ENCODE data around the gene ULBP1. TPM values are rescaled to one million over a fixed set of nuclear protein-coding genes. Genes with fewer than 3 reads are reported as not detected.
"Not testable (repeated sequence)": the region's sequence is repeated elsewhere in the genome, so short reads cannot be mapped to it uniquely, and the experiment has no call there.

The ULBP1 gene
- total RNA-seq, 2 experiments from 2014 or later: 1.8 to 2.2 TPM

- H3K36me3 Mint-ChIP-seq: no peaks in the 10 kb centered on the region
- H3K9me3 Mint-ChIP-seq: no peaks in the 10 kb centered on the region
- no peak overlapping the region for H3K4me3 Mint-ChIP-seq
- intact Hi-C loops (cut with micrococcal nuclease): loop anchor here (1.0 to 10.0 kb wide), 3 partner anchors 54 to 172 kb away; partner anchors contain the start of gene ULBP1
- ChIA-PET CTCF (interaction anchor here (0.6 to 2.2 kb wide), 34 partner anchors 9 to 799 kb away, joined by 3 to 28 read pairs (median 4); partner anchors contain the start of gene RAET1L), POLR2A (no interaction called here)
- H3K4me1 Mint-ChIP-seq (ENCODE audit: low read depth): peaks cover 24% of the 10 kb centered on the region
- DNase-seq: peak; percentile 44
- peaks cover 65% of the 10 kb centered on the region for H3K27me3 Mint-ChIP-seq
- peak overlapping the region; percentile 15 for H3K27ac Mint-ChIP-seq
Observed at GRCh38 chr6:150016324-150017185, 52.8 kb downstream of the ULBP1 start.

DNA sequence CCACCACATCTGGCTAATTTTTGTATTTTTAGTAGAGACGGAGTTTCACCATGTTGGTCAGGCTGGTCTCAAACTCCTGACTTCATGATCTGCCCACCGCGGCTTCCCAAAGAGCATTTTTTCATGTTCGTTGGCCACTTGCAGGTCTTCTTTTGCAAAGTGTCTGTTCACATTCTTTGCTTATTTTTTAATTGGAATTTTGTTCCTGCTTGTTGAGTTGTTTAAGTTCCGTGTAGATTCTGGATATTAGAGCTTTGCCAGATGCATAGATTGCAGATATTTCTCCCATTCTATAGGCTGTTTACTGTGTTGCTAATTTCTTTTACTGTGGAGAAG lies 53.4 kb downstream of the ULBP1 start:
- H3K4me3 Mint-ChIP-seq, DNase-seq, H3K27ac Mint-ChIP-seq, H3K36me3 Mint-ChIP-seq, H3K9me3 Mint-ChIP-seq, POLR2A ChIA-PET: not testable (repeated sequence)
- H3K4me1 Mint-ChIP-seq (ENCODE audit: low read depth): peaks cover 24% of the 10 kb centered on the region
- CTCF ChIA-PET: interaction anchor here (0.7 to 2.2 kb wide), 28 partner anchors 9 to 1870 kb away, joined by 3 to 28 read pairs (median 5); no protein-coding TSS in a partner anchor
- intact Hi-C loops (cut with micrococcal nuclease): loop anchor here (2.0 to 10.0 kb wide), 2 partner anchors 54 to 172 kb away; partner anchors contain the start of gene ULBP1
- H3K27me3 Mint-ChIP-seq: peaks cover 60% of the 10 kb centered on the region

- intact Hi-C loops (cut with micrococcal nuclease): loop anchor here (10.0 kb wide), 1 partner anchor 174 kb away; no protein-coding TSS in a partner anchor
- CTCF ChIA-PET: interaction anchor here (0.9 kb wide), 2 partner anchors 89 to 95 kb away, joined by 3 read pairs; no protein-coding TSS in a partner anchor
Observed at GRCh38 chr6:150018846-150019580, 55.3 kb downstream of the ULBP1 start.

DNA sequence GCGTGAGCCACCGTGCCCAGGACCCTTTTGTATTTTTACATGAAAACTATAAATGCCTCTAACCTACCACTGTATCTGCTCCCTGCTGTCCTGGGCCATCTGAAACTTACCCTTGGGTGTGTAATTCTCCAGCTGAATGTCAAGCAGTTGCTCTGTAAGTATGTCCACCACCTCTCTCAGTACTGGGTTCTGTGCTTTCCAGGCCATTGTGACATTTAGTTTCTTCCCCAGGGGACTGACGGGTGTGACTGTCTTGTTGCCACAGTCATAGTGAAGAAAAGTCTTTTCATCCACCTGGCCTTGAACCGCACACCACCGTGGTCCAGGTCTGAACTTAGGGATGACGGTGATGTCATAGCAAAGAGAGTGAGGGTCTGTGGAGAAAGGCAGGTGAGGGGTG lies 58.1 kb downstream of the ULBP1 start:
- CTCF ChIA-PET, POLR2A ChIA-PET: not testable (repeated sequence)
- peaks cover 46% of the 10 kb centered on the region for H3K27me3 Mint-ChIP-seq

More at GRCh38 chr6:150018846-150019580, 55.3 kb downstream of the ULBP1 start:
- Mint-ChIP-seq H3K4me1 (ENCODE audit: low read depth) (peaks cover 21% of the 10 kb centered on the region), H3K36me3 (no peaks in the 10 kb centered on the region), H3K4me3 (no peak overlapping the region), H3K27me3 (peaks cover 51% of the 10 kb centered on the region), H3K27ac (no peak overlapping the region), H3K9me3 (no peaks in the 10 kb centered on the region)
- peak; percentile 5 for DNase-seq
- POLR2A ChIA-PET: no interaction called here

More for the DNA sequence above, 58.1 kb downstream of the ULBP1 start:
- H3K27ac Mint-ChIP-seq; H3K4me3 Mint-ChIP-seq; H3K36me3 Mint-ChIP-seq; DNase-seq; H3K9me3 Mint-ChIP-seq; intact Hi-C loops (cut with micrococcal nuclease): not testable (repeated sequence)
- H3K4me1 Mint-ChIP-seq (ENCODE audit: low read depth): peaks cover 16% of the 10 kb centered on the region

Other genes with a start within 250 kb of the ULBP1 start
- gene LATS1, start 245.8 kb upstream of the ULBP1 start, total RNA-seq: 10 to 100 TPM; 19.1 to 20.1 TPM
- gene NUP43, start 217.4 kb upstream of the ULBP1 start, total RNA-seq: 10 to 100 TPM; 64.3 to 69.8 TPM
- gene PCMT1, start 214.2 kb upstream of the ULBP1 start, total RNA-seq: 10 to 100 TPM; 92.6 to 98.0 TPM
- 1 to 10 TPM; 6.7 to 7.2 TPM for gene LRP11, start 99.6 kb upstream of the ULBP1 start, total RNA-seq
- gene RAET1E, start 65.8 kb upstream of the ULBP1 start, total RNA-seq: not detected
- not detected for gene RAET1G, start 40.8 kb upstream of the ULBP1 start, total RNA-seq
- 1 to 10 TPM in 1 of 2 experiments, under 1 TPM in 1; 0.90 to 1.2 TPM for gene ULBP2, start 21.9 kb upstream of the ULBP1 start, total RNA-seq
- gene RAET1L, start 61.6 kb downstream of the ULBP1 start, total RNA-seq: not detected
- gene ULBP3, start 105.2 kb downstream of the ULBP1 start, total RNA-seq: under 1 TPM in 1 of 2 experiments, not detected in 1; 0.61 TPM
- under 1 TPM; 0.21 to 0.36 TPM for gene PPP1R14C, start 179.1 kb downstream of the ULBP1 start, total RNA-seq